NCI-H1092 treated with DMSO at 0.1 percent for 48 hours (cell line): ENCODE data around the gene KATNA1.
"Not testable (repeated sequence)": the region's sequence is repeated elsewhere in the genome, so short reads cannot be mapped to it uniquely, and the experiment has no call there.

Experiments
- DNase-seq: peaks from one replicate; lab custom pipeline; 2025; lab: John Stamatoyannopoulos, UW

The KATNA1 gene

GRCh38 chr6:149648148-149649145 is at the start of gene KATNA1:
Gene KATNA1, minus strand, starts transcription at chr6:149648714. Its CDS starts 10,167 bp downstream, at chr6:149638547.
- peak; percentile 78 for DNase-seq

- no peak for DNase-seq
Measured at GRCh38 chr6:149698175-149698574, 49.7 kb upstream of the KATNA1 start.

GRCh38 chr6:149696901-149697300 is 48.4 kb upstream of the KATNA1 start:
- no peak for DNase-seq

- DNase-seq, result no peak
Measured at GRCh38 chr6:149694921-149695320, 46.4 kb upstream of the KATNA1 start.

DNA sequence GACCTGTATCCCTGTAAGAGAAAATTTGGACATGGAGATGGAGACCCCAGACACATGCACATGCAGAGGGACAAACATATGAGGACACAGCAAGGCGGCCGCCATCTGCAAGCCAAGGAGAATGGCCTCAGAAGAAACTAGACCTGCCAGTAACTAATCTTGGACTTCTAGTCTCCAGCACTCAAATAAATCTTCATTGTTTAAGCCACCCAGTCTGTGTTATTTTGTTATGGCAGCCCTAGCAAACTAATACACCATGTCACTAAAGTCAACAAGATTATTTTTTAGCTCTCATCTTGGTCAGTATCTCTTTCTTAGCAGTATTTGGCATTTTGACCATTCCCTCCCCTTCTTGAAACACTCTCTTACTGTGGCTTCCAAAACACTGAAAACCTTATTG is 42.7 kb upstream of the KATNA1 start:
- DNase-seq, result no peak

GRCh38 chr6:149686230-149686629 is 37.7 kb upstream of the KATNA1 start:
- no peak for DNase-seq

- no peak for DNase-seq
Measured at GRCh38 chr6:149683256-149683859, 34.8 kb upstream of the KATNA1 start.

DNA sequence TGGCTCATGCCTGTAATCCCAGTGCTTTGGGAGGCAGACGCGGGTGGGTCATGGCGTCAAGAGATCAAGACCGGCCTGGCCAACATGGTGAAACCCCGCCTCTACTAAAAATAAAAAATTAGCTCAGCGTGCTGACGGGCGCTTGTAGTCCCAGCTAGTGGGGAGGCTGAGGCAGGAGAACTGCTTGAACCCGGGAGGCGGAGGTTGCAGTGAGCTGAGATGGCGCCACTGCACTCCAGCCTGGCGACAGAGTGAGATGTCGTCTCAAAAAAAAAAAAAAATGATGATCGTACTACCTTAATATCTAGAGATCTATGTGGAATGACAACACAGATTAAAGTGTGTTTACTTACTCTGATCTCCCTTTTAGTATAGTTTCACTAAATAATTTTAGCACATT is 33.3 kb upstream of the KATNA1 start:
- not testable (repeated sequence) for DNase-seq

GRCh38 chr6:149681209-149681608 is 32.7 kb upstream of the KATNA1 start:
- DNase-seq, result no peak

DNA sequence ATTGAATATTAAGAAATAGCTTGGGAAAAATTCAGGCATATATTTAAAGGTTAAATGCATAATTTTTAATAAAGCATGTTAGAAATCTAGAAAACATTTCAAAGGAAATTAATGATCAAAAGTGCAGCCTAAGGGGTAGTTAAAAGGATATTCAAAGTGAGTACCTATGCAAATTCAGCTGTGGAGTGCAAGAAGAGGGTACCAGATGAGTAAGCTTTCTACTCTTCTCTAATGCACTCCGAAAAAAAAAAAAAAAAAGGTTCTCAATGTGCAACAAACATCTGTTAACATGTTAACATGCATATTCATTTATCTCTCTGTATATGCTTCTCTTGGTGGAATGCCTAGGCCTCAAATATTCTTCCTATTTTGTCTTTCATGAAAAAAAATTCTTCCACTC is 32.0 kb upstream of the KATNA1 start:
- DNase-seq, result no peak

- not testable (repeated sequence) for DNase-seq
Measured at GRCh38 chr6:149672265-149672664, 23.8 kb upstream of the KATNA1 start.

GRCh38 chr6:149660028-149660427 is 11.5 kb upstream of the KATNA1 start:
- no peak for DNase-seq

- DNase-seq, result no peak
Measured at GRCh38 chr6:149657441-149657840, 8.9 kb upstream of the KATNA1 start.

- no peak for DNase-seq
Measured at GRCh38 chr6:149651056-149651455, 2.5 kb upstream of the KATNA1 start.

GRCh38 chr6:149646599-149646998 is 1.9 kb downstream of the KATNA1 start:
- no peak for DNase-seq

GRCh38 chr6:149642829-149643580 is 5.5 kb downstream of the KATNA1 start:
- no peak for DNase-seq

GRCh38 chr6:149636124-149636523 is 12.4 kb downstream of the KATNA1 start:
- no peak for DNase-seq

DNA sequence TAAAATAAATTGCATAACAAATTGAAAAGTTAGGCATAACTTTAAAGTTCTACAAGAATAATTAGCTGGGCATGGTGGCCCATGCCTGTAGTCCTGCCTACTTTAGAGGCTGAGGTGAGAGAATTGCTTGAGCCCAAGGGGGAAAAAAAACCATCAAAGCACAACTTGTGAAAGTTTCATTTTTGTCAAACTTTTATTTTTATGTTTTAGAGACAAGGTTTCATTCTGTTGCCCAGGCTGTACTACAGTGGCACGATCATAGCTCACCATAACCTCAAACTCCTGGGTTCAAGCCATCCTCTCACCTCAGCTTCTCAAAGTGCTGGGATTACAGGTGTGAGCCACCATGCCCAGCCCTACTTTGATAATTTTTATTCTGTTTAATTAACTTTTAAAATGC is 14.2 kb downstream of the KATNA1 start:
- DNase-seq, result no peak

GRCh38 chr6:149628875-149629510 is 19.5 kb downstream of the KATNA1 start:
- no peak for DNase-seq

DNA sequence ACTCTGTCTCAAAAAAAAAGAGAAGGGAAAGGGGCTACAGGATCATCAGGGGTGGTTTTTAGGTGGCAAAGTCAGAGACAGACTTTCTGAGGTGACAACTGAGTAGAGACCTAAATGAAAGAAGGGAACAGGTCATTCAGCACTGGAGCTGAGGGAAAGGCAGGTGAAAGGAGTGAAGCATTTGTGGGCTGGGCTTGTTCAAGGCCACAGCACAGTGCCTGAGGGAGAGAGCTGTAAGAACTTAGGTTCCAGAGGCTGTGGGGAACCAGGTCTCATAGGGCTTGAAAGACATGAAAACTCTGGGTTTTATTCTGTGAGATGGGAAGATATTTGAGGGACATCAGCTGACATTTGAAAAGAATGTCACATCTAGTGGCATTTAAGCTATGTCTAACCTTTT is 20.8 kb downstream of the KATNA1 start:
- no peak for DNase-seq

DNA sequence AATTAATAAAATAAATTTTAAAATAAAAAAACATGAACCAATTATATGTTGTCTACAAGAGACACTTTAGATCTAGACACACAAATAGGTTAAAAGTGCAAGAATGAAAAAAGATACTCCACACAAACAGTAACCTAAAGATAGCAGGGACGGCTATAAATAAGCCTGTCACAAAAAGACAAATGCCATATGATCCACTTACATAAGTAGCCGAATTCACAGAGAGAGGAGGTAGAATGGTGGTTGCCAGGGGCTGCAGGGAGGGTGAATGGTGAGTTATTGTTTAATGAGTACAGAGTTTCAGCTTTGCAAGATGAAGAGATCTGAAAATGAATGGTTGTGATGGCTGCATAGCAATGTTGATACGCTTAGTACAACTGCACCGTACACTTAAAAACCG is 32.7 kb downstream of the KATNA1 start:
- no peak for DNase-seq

DNA sequence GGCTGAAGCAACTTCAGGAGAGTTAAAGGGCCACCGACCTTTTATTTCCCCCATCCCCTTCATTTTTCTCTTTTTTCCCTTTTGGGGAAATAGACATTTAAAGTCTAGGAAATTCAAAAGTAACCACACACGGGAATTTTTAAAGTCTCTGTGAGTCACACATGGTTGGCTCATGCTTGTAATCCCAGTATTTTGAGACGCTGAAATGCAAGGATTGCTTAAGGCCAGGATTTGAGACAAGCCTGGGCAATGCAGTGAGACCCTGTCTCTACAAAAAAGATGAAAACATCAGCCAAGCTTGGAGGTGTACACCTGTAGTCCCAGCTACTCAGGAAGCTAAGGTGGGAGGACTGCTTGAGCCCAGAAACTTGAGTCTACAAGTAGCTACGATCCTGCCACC is 34.2 kb downstream of the KATNA1 start:
- no peak for DNase-seq
